H1 (cell line): ENCODE results near the gene IFNK. TPM values are rescaled to one million over a fixed set of nuclear protein-coding genes. Genes with fewer than 3 reads are reported as not detected.

ENCODE experiments used
- CTCF ChIA-PET: fragments of 300-600 bp; sonication (Branson Sonifier 250); formaldehyde crosslinking; loops from one replicate; lab custom pipeline; 2021; ENCODE audit not compliant: partially characterized antibody; lab: Charles Lee
- POLR2A ChIA-PET: fragments of 300-600 bp; sonication (Branson Sonifier 250); formaldehyde crosslinking; loops from one replicate; lab custom pipeline; 2021; ENCODE audit warnings: inconsistent platforms; ENCODE audit not compliant: partially characterized antibody; lab: Charles Lee
- DNase-seq, 2 experiments: peaks; one replicate each; pipeline versions ENCODE4 v3.0.0 to v3.0.0-alpha.2; 2010 to 2022; ENCODE audit warnings: low spot score in 2 of 2, low read depth in 1 of 2, mixed read lengths in 1 of 2
- FAIRE-seq: peaks from 2 replicates; lab custom pipeline; 2011; peaks lifted over from hg19 to GRCh38; lab: Jason Lieb, UNC
- H2AFZ ChIP-seq: 2 replicates; pipeline ENCODE4 v1.8.1; 2012; ENCODE audit warnings: low read length, inconsistent platforms
- H2AK5ac ChIP-seq: 2 replicates; pipeline ENCODE4 v1.6.1; 2013; ENCODE audit warnings: low read depth, low read length
- H2BK120ac ChIP-seq: replicated peaks from 2 replicates; pipeline ENCODE3; 2013; ENCODE audit warnings: low read depth, low read length, inconsistent platforms
- H2BK12ac ChIP-seq: 2 replicates; pipeline ENCODE4 v1.6.1; 2013; ENCODE audit warnings: low read depth, low read length
- H2BK15ac ChIP-seq: 2 replicates; pipeline ENCODE4 v1.6.1; 2013; ENCODE audit warnings: low read length
- H2BK20ac ChIP-seq: 2 replicates; pipeline ENCODE4 v1.6.1; 2013; ENCODE audit warnings: low read length
- H2BK5ac ChIP-seq: 2 replicates; pipeline ENCODE4 v1.6.1; 2013; ENCODE audit warnings: low read depth, low read length
- H3K14ac ChIP-seq: 2 replicates; pipeline ENCODE4 v1.6.1; 2013; ENCODE audit warnings: inconsistent platforms; ENCODE audit not compliant: insufficient read length
- H3K18ac ChIP-seq: 2 replicates; pipeline ENCODE4 v1.6.1; 2013; ENCODE audit warnings: low read length; ENCODE audit errors: extremely low read depth
- H3K23ac ChIP-seq: 2 replicates; pipeline ENCODE4 v1.6.1; 2013; ENCODE audit warnings: inconsistent platforms; ENCODE audit not compliant: insufficient read length
- H3K23me2 ChIP-seq: 2 replicates; pipeline ENCODE4 v1.6.1; 2013; ENCODE audit warnings: low read depth, low read length
- H3K27ac ChIP-seq: 2 replicates; pipeline ENCODE4 v1.6.1; 2011; ENCODE audit warnings: low read depth, low read length, inconsistent platforms
- H3K27me3 ChIP-seq, 4 experiments: replicated peaks in 1 of 4; 1 replicate in 1 of 4; 2 replicates in 3 of 4; pipeline versions ENCODE4 v1.6.1 to v1.8.1; 2011 to 2013; ENCODE audit warnings: low read length in 3 of 4, mild to moderate bottlenecking in 3 of 4, inconsistent platforms in 2 of 4, mixed read lengths in 2 of 4, moderate library complexity in 1 of 4; ENCODE audit not compliant: control insufficient read depth in 3 of 4, insufficient read depth in 3 of 4; ENCODE audit errors: extremely low read depth in 1 of 4
- H3K36me3 ChIP-seq, 4 experiments: 2 replicates each; pipeline versions ENCODE4 v1.6.1 to v1.8.1; 2011 to 2013; ENCODE audit warnings: mild to moderate bottlenecking in 4 of 4, low read length in 3 of 4, moderate library complexity in 2 of 4, control low read depth in 1 of 4, inconsistent platforms in 1 of 4; ENCODE audit not compliant: insufficient read depth in 4 of 4, control insufficient read depth in 2 of 4
- H3K4ac ChIP-seq: replicated peaks from 2 replicates; pipeline ENCODE3; 2013; ENCODE audit warnings: low read length, low read depth, mixed read lengths, inconsistent platforms; ENCODE audit not compliant: insufficient read length
- H3K4me1 ChIP-seq, 4 experiments: replicated peaks in 1 of 4; 1 replicate in 1 of 4; 2 replicates in 3 of 4; pipeline versions ENCODE4 v1.6.1 to v1.8.1; 2011 to 2013; ENCODE audit warnings: low read length in 3 of 4, inconsistent platforms in 2 of 4, mixed read lengths in 1 of 4; ENCODE audit not compliant: insufficient read depth in 4 of 4, control insufficient read depth in 3 of 4
- H3K4me2 ChIP-seq, 2 experiments: 2 replicates each; pipeline versions ENCODE4 v1.6.1 to v1.8.1; 2011 to 2013; ENCODE audit warnings: low read depth in 2 of 2, low read length in 2 of 2, control low read depth in 1 of 2, inconsistent platforms in 1 of 2, mild to moderate bottlenecking in 1 of 2; ENCODE audit not compliant: insufficient read depth in 1 of 2
- H3K4me3 ChIP-seq, 4 experiments: fragments of 200-600, 300-600 bp in 1 of 4; sonication (generic), shearing (Covaris generic), sonication (Bioruptor Twin) in 1 of 4; 2 replicates each; pipeline versions ENCODE4 v1.5.1 to v1.8.1; 2011 to 2016; ENCODE audit warnings: low read length in 4 of 4, low read depth in 3 of 4, control low read depth in 2 of 4, inconsistent platforms in 2 of 4, mild to moderate bottlenecking in 2 of 4, mixed read lengths in 1 of 4, moderate library complexity in 1 of 4; ENCODE audit not compliant: insufficient read depth in 2 of 4; ENCODE audit errors: extremely low read depth in 1 of 4
- H3K56ac ChIP-seq: replicated peaks from 2 replicates; pipeline ENCODE3; 2013; ENCODE audit warnings: low read depth, mild to moderate bottlenecking, mixed read lengths, low read length, inconsistent platforms; ENCODE audit not compliant: insufficient read length
- H3K79me1 ChIP-seq: 2 replicates; pipeline ENCODE4 v1.6.1; 2013; ENCODE audit warnings: low read depth, low read length, control low read depth
- H3K79me2 ChIP-seq, 2 experiments: 2 replicates each; pipeline versions ENCODE4 v1.6.1 to v1.8.1; 2012 to 2013; ENCODE audit warnings: low read length in 2 of 2, mild to moderate bottlenecking in 2 of 2, inconsistent platforms in 1 of 2; ENCODE audit not compliant: insufficient read depth in 2 of 2, control insufficient read depth in 1 of 2
- H3K9ac ChIP-seq, 4 experiments: replicated peaks in 1 of 4; 1 replicate in 1 of 4; 2 replicates in 3 of 4; pipeline versions ENCODE4 v1.6.1 to v1.8.1; 2011 to 2013; ENCODE audit warnings: low read depth in 3 of 4, low read length in 3 of 4, control low read depth in 2 of 4, mild to moderate bottlenecking in 2 of 4, moderate library complexity in 2 of 4, inconsistent platforms in 1 of 4; ENCODE audit errors: extremely low read depth in 1 of 4
- H3K9me3 ChIP-seq, 2 experiments: 2 replicates each; pipeline versions ENCODE4 v1.6.1 to v1.8.1; 2012 to 2013; ENCODE audit warnings: mild to moderate bottlenecking in 2 of 2, moderate library complexity in 2 of 2, control low read depth in 1 of 2, inconsistent platforms in 1 of 2, low read depth in 1 of 2, low read length in 1 of 2, mixed read lengths in 1 of 2; ENCODE audit not compliant: insufficient read depth in 2 of 2
- H4K20me1 ChIP-seq, 2 experiments: replicated peaks in 1 of 2; 2 replicates each; pipeline versions ENCODE3 to v1.8.1; 2011 to 2013; ENCODE audit warnings: inconsistent platforms in 2 of 2, low read length in 2 of 2, mild to moderate bottlenecking in 1 of 2; ENCODE audit not compliant: insufficient read depth in 2 of 2, control insufficient read depth in 1 of 2
- H4K5ac ChIP-seq: 2 replicates; pipeline ENCODE4 v1.6.1; 2013; ENCODE audit warnings: low read length, low read depth, mixed read lengths, inconsistent platforms; ENCODE audit not compliant: insufficient read length
- H4K8ac ChIP-seq: 2 replicates; pipeline ENCODE4 v1.8.0; 2013; ENCODE audit warnings: mild to moderate bottlenecking, moderate library complexity, low read length, inconsistent platforms; ENCODE audit not compliant: insufficient read depth; ENCODE audit errors: extremely low read depth
- H4K91ac ChIP-seq: replicated peaks from 2 replicates; pipeline ENCODE3; 2013; ENCODE audit warnings: low read length, mixed read lengths, inconsistent platforms; ENCODE audit not compliant: insufficient read length
- BACH1 ChIP-seq: IDR thresholded peaks from 2 replicates; pipeline ENCODE4 v1.6.1; 2012; ENCODE audit warnings: low read length, improper control_type of control experiment
- CHD2 ChIP-seq: IDR thresholded peaks from 2 replicates; pipeline ENCODE4 v1.6.1; 2012; ENCODE audit warnings: low read length, improper control_type of control experiment
- CREB1 ChIP-seq: IDR thresholded peaks from 2 replicates; pipeline ENCODE4 v1.6.1; 2012; ENCODE audit warnings: inconsistent platforms
- EGR1 ChIP-seq: IDR thresholded peaks from 2 replicates; pipeline ENCODE4 v1.6.1; 2011; ENCODE audit warnings: low read depth, low read length, borderline replicate concordance
- FOSL1 ChIP-seq: IDR thresholded peaks from 2 replicates; pipeline ENCODE4 v1.6.1; 2011; ENCODE audit warnings: mild to moderate bottlenecking, low read depth, low read length, moderate library complexity; ENCODE audit not compliant: insufficient read depth
- KDM4A ChIP-seq: IDR thresholded peaks from one replicate; pipeline ENCODE4 v1.7.1; 2012; ENCODE audit warnings: low read depth, mild to moderate bottlenecking, moderate library complexity, low read length, inconsistent platforms; ENCODE audit not compliant: severe bottlenecking
- KDM5A ChIP-seq: fragments of 200-600 bp; IDR thresholded peaks from 2 replicates; pipeline ENCODE4 v1.7.1; 2012; ENCODE audit warnings: mild to moderate bottlenecking, low read length, inconsistent platforms, mixed read lengths
- NANOG ChIP-seq: IDR thresholded peaks from 2 replicates; pipeline ENCODE4 v1.6.1; 2011; ENCODE audit warnings: low read length, low read depth, mild to moderate bottlenecking, inconsistent platforms; ENCODE audit not compliant: insufficient read depth, poor library complexity, severe bottlenecking
- PHF8 ChIP-seq: fragments of 200-600 bp; sonication (generic); conservative IDR thresholded peaks from 2 replicates; pipeline ENCODE4 v1.7.1; 2012; ENCODE audit warnings: low read depth, mild to moderate bottlenecking, inconsistent platforms, low read length, moderate library complexity
- POU5F1 ChIP-seq: IDR thresholded peaks from 2 replicates; pipeline ENCODE4 v1.6.1; 2011; ENCODE audit warnings: low read depth, mild to moderate bottlenecking, low read length, moderate library complexity
- RXRA ChIP-seq: IDR thresholded peaks from 2 replicates; pipeline ENCODE4 v1.6.1; 2011; ENCODE audit warnings: low read depth, mild to moderate bottlenecking, low read length, moderate library complexity; ENCODE audit not compliant: insufficient read depth
- SAP30 ChIP-seq: fragments of 300-600 bp; sonication (generic); IDR thresholded peaks from 2 replicates; pipeline ENCODE4 v1.7.1; 2012; ENCODE audit warnings: low read length, moderate library complexity, mild to moderate bottlenecking, inconsistent platforms; ENCODE audit not compliant: insufficient read depth, insufficient replicate concordance
- SP1 ChIP-seq: IDR thresholded peaks from 2 replicates; pipeline ENCODE4 v1.6.1; 2011; ENCODE audit warnings: low read depth, low read length
- SP4 ChIP-seq: IDR thresholded peaks from 2 replicates; pipeline ENCODE4 v1.6.1; 2012; ENCODE audit warnings: low read length, inconsistent platforms
- SUZ12 ChIP-seq: fragments of 200-600 bp; sonication (generic); IDR thresholded peaks from 2 replicates; pipeline ENCODE4 v1.6.1; 2012; ENCODE audit warnings: mild to moderate bottlenecking, inconsistent platforms, low read length, moderate library complexity, mixed read lengths
- WGBS, 2 experiments: shearing (Covaris generic) in 1 of 2; methylation state at CpG; one replicate each; pipeline versions ENCODE4 v1.1.6 to v1.1.7; 2013 to 2015; ENCODE audit warnings: low lambda C conversion rate in 2 of 2, mixed read lengths in 2 of 2, inconsistent platforms in 1 of 2, low coverage in 1 of 2, missing lambda C conversion rate in 1 of 2; ENCODE audit not compliant: insufficient replicate concordance in 2 of 2, insufficient coverage in 1 of 2, insufficient read length in 1 of 2; ENCODE audit errors: extremely low coverage in 1 of 2, missing lambda C conversion rate in 1 of 2; 5-methylcytosine and 5-hydroxymethylcytosine counted together
- polyA plus RNA-seq, 7 experiments: library from polyadenylated mRNA; depleted of rRNA in 3 of 7; stranded (reverse) in 5 of 7; unstranded in 2 of 7; fragments of >200 nt in 5 of 7; fragments of 200-250 nt in 2 of 7; gene quantifications; 1 replicate in 5 of 7; 2 replicates in 1 of 7; 4 replicates in 1 of 7; pipeline versions ENCODE4 v1.2.1 to v1.2.3, GENCODE V29; 2011 to 2013; ENCODE audit warnings: missing spikeins in 2 of 7, mixed read lengths in 2 of 7
- total RNA-seq: library from RNA; stranded (reverse); fragmentation: NEBNext Ultra II Directional; extraction: Animal tissue kit (Norgen Biotek cat#: 25700); gene quantifications from 2 replicates; pipeline ENCODE4 v1.2.1, GENCODE V29; 2021

The IFNK gene
- total and polyA plus RNA-seq, 2 of the 8 experiments (the other 6 are each of a cell fraction or from before 2014, with no cell fraction given), result not detected

- H3K4me2 ChIP-seq, result no peak overlapping the region
- peaks cover 5 to 8% of the 10 kb centered on the region in 2 experiments for H3K9me3 ChIP-seq
- H3K23me2 ChIP-seq, result no peaks in the 10 kb centered on the region
- no peak overlapping the region for H3K4me3 ChIP-seq
- no peak overlapping the region for H4K91ac ChIP-seq
- no peak for FAIRE-seq
- no peak overlapping the region for H3K56ac ChIP-seq
- H2BK15ac ChIP-seq, result no peak overlapping the region
- no peaks in the 10 kb centered on the region for H4K20me1 ChIP-seq
- 0 out of 2 replicates have a peak, but pooled peaks cover 2% of the 10 kb centered on the region for H3K79me1 ChIP-seq
- 93% methylated on average over 7 of the region's 7 CpGs; no CpG with 5 or more reads in 1 of the 2 experiments for WGBS, 2 experiments
- H3K36me3 ChIP-seq, result peaks cover 0 to 3% (median 0%) of the 10 kb centered on the region in 4 experiments; a peak in 2 of 8 replicates
- H2BK120ac ChIP-seq, result no peak overlapping the region
- H2AFZ ChIP-seq, result no peak overlapping the region
- peaks cover 0 to 13% (median 3%) of the 10 kb centered on the region in 4 experiments; a peak in 2 of 7 replicates for H3K4me1 ChIP-seq
- no peak overlapping the region for H3K4ac ChIP-seq
- no peak overlapping the region for H3K9ac ChIP-seq
- H4K5ac ChIP-seq, result no peak overlapping the region
- ChIA-PET CTCF (interaction anchor here (0.8 to 6.9 kb wide), 6 partner anchors 10 to 142 kb away, joined by 3 to 28 read pairs (median 4); no protein-coding TSS in a partner anchor), POLR2A (no interaction called here)
- H2BK12ac ChIP-seq, result no peak overlapping the region
- H3K18ac ChIP-seq, result no peak overlapping the region
- no peak for DNase-seq
- H2BK20ac ChIP-seq, result no peak overlapping the region
- no peak overlapping the region for H2AK5ac ChIP-seq
- peaks cover 0 to 5% of the 10 kb centered on the region in 2 experiments; a peak in 1 of 4 replicates for H3K79me2 ChIP-seq
- no peak overlapping the region for H2BK5ac ChIP-seq
- no peak overlapping the region for H3K14ac ChIP-seq
- no peak overlapping the region for H3K27ac ChIP-seq
- no peaks in the 10 kb centered on the region for H3K27me3 ChIP-seq
- no peak overlapping the region for H3K23ac ChIP-seq
- H4K8ac ChIP-seq, result no peak overlapping the region
- TF ChIP-seq EGR1 (no peak), SUZ12 (no peak), RXRA (no peak), FOSL1 (no peak), PHF8 (no peak), CREB1 (no peak), KDM5A (no peak), KDM4A (no peak), SP4 (no peak), BACH1 (no peak), NANOG (no peak), POU5F1 (no peak), CHD2 (no peak), SAP30 (no peak), SP1 (no peak)
These were observed 49.0 kb upstream of the IFNK start for GRCh38 chr9:27475057-27475595.
